Spleen (tissue), 7 donors: ENCODE data around the gene OR2S2.

Source experiments
- CTCF ChIP-seq, 11 experiments: fragments of 200-600 bp in 7 of 11; fragments of 450-650 bp in 4 of 11; sonication (generic) in 4 of 11; IDR thresholded peaks in 8 of 11; conservative IDR thresholded peaks in 3 of 11; 1 replicate in 7 of 11; 2 replicates in 4 of 11; pipeline versions ENCODE4 v1.4.0 to v1.8.0; 2016 to 2021; ENCODE audit warnings: antibody characterized with exemption in 11 of 11, inconsistent platforms in 4 of 11, mild to moderate bottlenecking in 1 of 11
- POLR2A ChIP-seq, 3 donors: fragments of 450-650 bp; IDR thresholded peaks; one replicate each; pipeline ENCODE4 v1.5.1; 2017; ENCODE audit warnings: antibody characterized with exemption in 3 of 3, mild to moderate bottlenecking in 1 of 3
- POLR2AphosphoS5 ChIP-seq, 3 donors: sonication (generic); formaldehyde crosslinking; IDR thresholded peaks; one replicate each; pipeline ENCODE4 v1.5.1; 2017; ENCODE audit warnings: antibody characterized with exemption in 3 of 3
- donor health status: DM: no; HTN: no; CAD: no; lungs with moderate emphysema.
- donor health status: DM: no; HTN: no; CAD: no.
- donor health status: DM: no; HTN: no; CAD: no.

DNA sequence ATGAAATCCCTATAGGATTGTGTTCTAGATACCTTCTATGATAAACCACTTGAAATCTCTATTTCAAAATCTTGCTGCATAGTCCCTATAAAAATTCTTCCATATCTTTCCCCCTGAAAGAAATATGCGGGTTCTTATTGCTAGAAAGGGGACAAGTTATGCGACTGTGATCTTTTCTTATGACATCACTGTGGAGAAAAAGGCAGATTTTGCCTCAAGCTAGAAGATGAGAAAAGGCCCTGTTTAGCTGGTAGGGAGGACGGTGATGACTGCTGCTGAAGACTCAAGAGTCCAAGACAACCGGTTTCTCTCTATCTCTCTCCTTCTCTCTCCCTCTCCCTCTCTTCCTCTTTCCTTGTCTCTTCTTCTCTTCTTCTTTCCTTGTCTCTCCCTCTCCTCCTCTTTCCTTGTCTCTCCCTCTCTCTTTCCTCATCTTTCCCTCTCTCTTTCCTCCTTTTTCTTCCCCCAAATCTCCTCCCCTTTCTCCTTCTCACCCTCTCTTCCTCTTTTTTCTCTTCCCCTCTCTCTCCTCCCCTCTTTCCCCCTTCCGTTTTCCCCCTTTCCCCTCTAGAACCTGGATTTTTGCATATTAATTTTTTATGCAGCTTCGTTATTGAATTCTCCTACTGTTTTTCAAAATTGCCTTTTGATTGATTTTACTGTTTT lies 5.3 kb downstream of the OR2S2 start:
- TF ChIP-seq CTCF (IDR thresholded peaks at IDR 0.05 in 8 of 11, conservative IDR thresholded peaks at IDR 0.05 in 3 of 11) (no peak), POLR2AphosphoS5 (IDR thresholded peaks at IDR 0.05) (no peak), POLR2A (IDR thresholded peaks at IDR 0.05) (no peak)
